Left lung (tissue), 10 donors: ENCODE measurements around the gene ETFB. TPM values are rescaled to one million over a fixed set of nuclear protein-coding genes. Genes with fewer than 3 reads are reported as not detected.

Experiments used
- ATAC-seq: fragments of 200-7000 bp; cut with Tn5 transposase; one replicate; pipeline ENCODE4 v1.9.1; 2020; ENCODE audit warnings: moderate library complexity
- DNase-seq, 4 donors: peaks; one replicate each; pipeline ENCODE4 v3.0.0-alpha.2; 2013 to 2020
- H3K27ac ChIP-seq, 2 donors: fragments of 200-600 bp; sonication (generic) in 1 of 2; one replicate each; pipeline versions ENCODE4 v1.5.0 to v1.8.0; 2020 to 2021
- H3K27me3 ChIP-seq, 2 donors: fragments of 200-600 bp; sonication (generic) in 1 of 2; one replicate each; pipeline versions ENCODE4 v1.5.0 to v1.8.0; 2020 to 2021
- H3K36me3 ChIP-seq, 2 donors: fragments of 200-600 bp; sonication (generic) in 1 of 2; one replicate each; pipeline versions ENCODE4 v1.5.0 to v1.8.0; 2020 to 2021
- H3K4me1 ChIP-seq, 2 donors: fragments of 200-600 bp; one replicate each; pipeline ENCODE4 v1.8.0; 2021
- H3K4me3 ChIP-seq, 2 donors: fragments of 200-600 bp; sonication (generic) in 1 of 2; one replicate each; pipeline versions ENCODE4 v1.5.0 to v1.8.0; 2020 to 2021; ENCODE audit warnings: mild to moderate bottlenecking in 1 of 2
- H3K9me3 ChIP-seq, 2 donors: fragments of 200-600 bp; sonication (generic) in 1 of 2; one replicate each; pipeline versions ENCODE4 v1.5.0 to v1.8.0; 2020 to 2021
- CTCF ChIP-seq, 2 donors: fragments of 200-600 bp; sonication (generic) in 1 of 2; IDR thresholded peaks; one replicate each; pipeline versions ENCODE4 v1.5.0 to v1.8.0; 2021; ENCODE audit warnings: antibody characterized with exemption in 2 of 2
- intact Hi-C, 2 donors: fragments of 100-400 bp; cut with DNase I; formaldehyde crosslinking; loops; one replicate each; pipeline versions ENCODE4 v1.11.2 to v1.14.2; 2022
- polyA plus RNA-seq, 6 donors: library from polyadenylated mRNA; unstranded; fragments of 120-200 nt; gene quantifications; one replicate each; pipeline ENCODE4 v1.2.1, GENCODE V29; 2013; ENCODE audit not compliant: insufficient read length in 6 of 6
- total RNA-seq, 2 donors: library from RNA; stranded (reverse); fragmentation: NEBNext Ultra II Directional; extraction: Animal tissue kit (Norgen Biotek cat#: 25700); gene quantifications; one replicate each; pipeline ENCODE4 v1.2.1, GENCODE V29; 2021
- donor health status: DM: no; HTN: yes; CAD: no.
- donor health status: DM: no; HTN: no; CAD: no.

The ETFB gene
- total and polyA plus RNA-seq, 8 donors: 41.5 to 89.6 (median 47.9) TPM

DNA sequence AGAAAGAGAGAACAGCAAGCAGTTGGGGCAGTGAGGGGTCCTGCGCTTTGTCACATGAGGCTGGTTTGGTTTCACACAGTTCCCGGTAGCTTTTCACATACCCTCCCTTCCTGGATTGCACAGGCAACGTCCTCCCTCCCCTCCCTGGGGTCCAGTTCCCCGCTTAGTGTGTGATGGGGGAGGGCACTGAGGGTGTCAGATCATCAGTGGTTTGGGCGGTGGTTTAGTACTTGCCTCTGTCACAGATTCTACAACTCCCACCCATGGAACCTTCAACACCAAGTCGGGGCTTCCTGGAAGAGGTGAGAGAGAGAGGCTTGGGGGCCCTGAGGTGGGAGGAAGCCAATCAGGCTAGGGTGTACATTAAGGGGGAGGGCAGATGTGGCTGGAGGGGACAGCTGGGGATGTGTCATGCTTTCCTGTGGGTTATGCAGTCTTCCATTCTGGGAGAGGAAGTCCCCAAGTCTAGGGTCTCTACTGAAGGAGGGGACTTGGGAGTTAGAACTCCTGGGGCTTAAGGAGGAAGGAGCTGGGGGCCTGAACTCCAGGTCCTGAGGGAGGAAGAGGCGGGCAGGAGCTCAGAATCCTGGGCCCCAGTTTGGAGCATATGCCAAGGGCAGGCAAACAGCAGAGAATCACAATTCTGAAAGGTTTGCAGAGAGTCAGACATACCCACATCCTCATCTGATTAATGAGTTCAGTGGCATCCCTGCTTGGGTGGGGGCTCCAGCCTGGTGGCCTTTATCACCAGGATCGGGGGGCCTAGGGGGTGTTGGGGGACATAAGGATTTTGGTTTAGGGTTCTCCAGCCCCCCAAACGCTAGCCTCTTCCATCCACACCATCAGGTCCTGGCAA, 6.7 kb upstream of the ETFB start, which contains the start of gene NKG7:
TSS of gene NKG7 (minus strand) at position 6 of the 856 bp plus-strand sequence. CDS start 119 bp downstream, outside the sequence.
- H3K9me3 ChIP-seq: no peaks in the 10 kb centered on the region
- DNase-seq: no peak
- H3K4me3 ChIP-seq: peak within 1 kb of the TSS in 1 of 2 donors; percentile 30
- TF ChIP-seq CTCF (IDR thresholded peaks at IDR 0.05): no peak
- peaks cover 0 to 60% of the 10 kb centered on the region in 2 donors for H3K4me1 ChIP-seq
- ATAC-seq: no peak
- H3K27me3 ChIP-seq: no peaks in the 10 kb centered on the region
- intact Hi-C loops: no loop called here
- H3K27ac ChIP-seq: peak within 1 kb of the TSS in 1 of 2 donors; percentile 81
- no peaks in the 10 kb centered on the region for H3K36me3 ChIP-seq

DNA sequence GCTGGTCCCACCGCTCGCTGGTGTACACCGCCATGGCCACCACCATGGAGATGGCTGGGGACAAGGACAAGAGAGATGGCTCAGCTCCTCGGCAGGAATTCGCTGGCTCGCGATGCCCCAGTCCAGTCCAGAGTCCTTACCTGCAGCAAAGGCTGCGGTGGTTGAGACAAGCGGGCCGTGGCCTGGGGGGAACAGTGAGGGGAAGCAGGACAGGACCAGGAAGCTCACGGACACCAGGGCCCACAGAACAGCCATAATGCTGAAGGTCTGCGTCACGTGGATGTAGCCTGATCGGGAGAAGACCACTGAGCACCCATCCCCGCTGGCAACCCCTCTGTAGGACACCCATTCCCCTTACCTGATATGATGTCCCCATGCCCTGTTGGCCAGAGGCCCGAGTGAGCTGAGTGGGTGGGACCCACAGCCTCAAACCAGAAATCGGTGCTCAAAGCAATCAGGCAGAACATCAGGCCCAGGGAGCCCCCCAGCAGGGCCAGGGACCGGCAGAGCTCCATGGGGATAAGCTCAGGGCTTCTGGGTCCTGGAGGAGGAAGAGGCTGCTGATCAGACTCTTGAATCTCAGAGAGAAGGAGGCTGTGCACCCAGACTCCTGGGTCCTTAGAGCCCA, 5.9 kb upstream of the ETFB start:
- peak overlapping the region in 1 of 2 donors; percentile 30 for H3K4me3 ChIP-seq
- ATAC-seq: no peak
- intact Hi-C loops: no loop called here
- DNase-seq: no peak
- no peaks in the 10 kb centered on the region for H3K36me3 ChIP-seq
- H3K27me3 ChIP-seq: no peaks in the 10 kb centered on the region
- TF ChIP-seq CTCF (IDR thresholded peaks at IDR 0.05): no peak
- peaks cover 0 to 60% of the 10 kb centered on the region in 2 donors for H3K4me1 ChIP-seq
- H3K9me3 ChIP-seq: no peaks in the 10 kb centered on the region
- peak overlapping the region in 1 of 2 donors; percentile 81 for H3K27ac ChIP-seq

DNA sequence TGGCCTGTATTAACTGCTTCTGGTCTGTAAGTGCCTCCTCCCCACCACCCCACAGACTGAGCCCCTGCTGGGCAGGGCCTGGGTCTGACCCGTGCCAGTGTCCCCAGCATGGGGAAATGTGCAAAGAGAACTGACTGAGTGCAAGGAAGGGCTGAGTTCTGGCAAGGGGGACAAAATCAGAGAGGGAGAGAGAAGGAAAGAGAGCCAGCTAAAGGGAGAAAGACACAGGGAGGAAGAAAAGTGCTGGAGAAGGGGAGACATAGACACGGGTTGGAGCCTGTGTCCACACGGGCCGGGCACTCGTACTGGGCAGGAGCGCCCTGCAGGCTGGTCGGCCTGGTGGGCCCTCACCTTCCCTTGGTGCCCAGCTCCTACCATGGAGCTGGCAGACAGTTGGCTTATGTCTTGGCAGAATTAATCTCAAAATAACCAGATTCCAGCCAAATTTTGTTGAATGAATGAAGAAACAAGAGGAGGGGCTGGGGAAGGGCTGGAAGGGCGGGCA, 5.0 kb upstream of the ETFB start:
- intact Hi-C loops: no loop called here
- Histone ChIP-seq H3K4me1 (peaks cover 0 to 60% of the 10 kb centered on the region in 2 donors), H3K27me3 (no peaks in the 10 kb centered on the region), H3K4me3 (peak overlapping the region in 1 of 2 donors; percentile 30), H3K36me3 (no peaks in the 10 kb centered on the region), H3K9me3 (no peaks in the 10 kb centered on the region), H3K27ac (peak overlapping the region in 1 of 2 donors; percentile 81)
- TF ChIP-seq CTCF (IDR thresholded peaks at IDR 0.05): no peak
- DNase-seq (no peak), ATAC-seq (no peak)

DNA sequence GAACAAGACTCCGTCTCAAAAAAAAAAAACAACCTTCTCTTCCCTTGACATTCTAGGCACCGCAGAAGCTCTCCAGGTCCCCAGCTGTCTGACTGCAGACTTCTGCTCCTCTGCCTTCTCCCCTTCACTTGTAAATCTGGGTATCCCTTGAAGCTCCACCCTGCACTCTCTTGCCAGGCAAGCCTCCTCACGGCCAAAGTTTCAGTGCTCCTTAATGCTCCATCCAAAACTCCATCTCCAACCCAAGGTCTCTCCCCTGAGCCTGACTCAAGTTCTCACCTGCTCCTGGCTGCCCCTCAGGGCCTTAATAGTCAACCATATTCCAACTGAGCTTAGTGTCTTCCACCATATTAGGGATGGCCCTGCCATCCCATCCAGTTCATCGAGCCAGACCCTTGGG, 4.0 kb upstream of the ETFB start:
- H3K36me3 ChIP-seq: no peaks in the 10 kb centered on the region
- ATAC-seq (no peak), DNase-seq (no peak)
- intact Hi-C loops: no loop called here
- H3K9me3 ChIP-seq: no peaks in the 10 kb centered on the region
- peaks cover 0 to 61% of the 10 kb centered on the region in 2 donors for H3K4me1 ChIP-seq
- no peak for TF ChIP-seq CTCF (IDR thresholded peaks at IDR 0.05)
- H3K27me3 ChIP-seq: no peaks in the 10 kb centered on the region
- peak overlapping the region in 1 of 2 donors; percentile 81 for H3K27ac ChIP-seq
- H3K4me3 ChIP-seq: peak overlapping the region in 1 of 2 donors; percentile 14
